Ovary (tissue), 3 donors: ENCODE data around the gene ALLC.

Experiments
- CTCF ChIP-seq, 3 donors: fragments of 450-650 bp in 2 of 3; fragments of 200-600 bp in 1 of 3; IDR thresholded peaks; one replicate each; pipeline versions ENCODE4 v1.5.1 to v1.8.0; 2016 to 2022; ENCODE audit warnings: antibody characterized with exemption in 3 of 3, mild to moderate bottlenecking in 1 of 3
- EP300 ChIP-seq: sonication (generic); formaldehyde crosslinking; IDR thresholded peaks from one replicate; pipeline ENCODE4 v1.6.1; 2017; ENCODE audit warnings: antibody characterized with exemption
- POLR2A ChIP-seq: fragments of 450-650 bp; IDR thresholded peaks from one replicate; pipeline ENCODE4 v1.6.1; 2017; ENCODE audit warnings: antibody characterized with exemption, mild to moderate bottlenecking, moderate library complexity
- donor health status: DM: no; HTN: no; CAD: no.

- TF ChIP-seq CTCF (IDR thresholded peaks at IDR 0.05) (no peak), EP300 (no peak), POLR2A (no peak)
Observed at GRCh38 chr2:3627500-3628100, 30.4 kb upstream of the ALLC start.
